HCT116 (cell line): Measurements from ENCODE around the gene CCDC3.

Experiments
- JUND ChIP-seq: IDR thresholded peaks from 2 replicates; pipeline ENCODE4 v1.6.1; 2012
- TF ChIP-seq, protein P1 (sequence below), 3 experiments: fragments of 200-600 bp in 1 of 3; sonication (generic) in 1 of 3; IDR thresholded peaks in 2 of 3; conservative IDR thresholded peaks in 1 of 3; 2 replicates each; pipeline ENCODE4 v1.5.1; 2012 to 2017; ENCODE audit warnings: low read depth in 2 of 3, low read length in 2 of 3, antibody characterized with exemption in 1 of 3, borderline replicate concordance in 1 of 3, control low read depth in 1 of 3, mild to moderate bottlenecking in 1 of 3, mixed read lengths in 1 of 3, mixed run types in 1 of 3, moderate library complexity in 1 of 3; ENCODE audit not compliant: insufficient read depth in 1 of 3
- TF ChIP-seq, protein P2 (sequence below): IDR thresholded peaks from 2 replicates; pipeline ENCODE4 v1.6.1; 2012; ENCODE audit warnings: low read depth

DNA sequence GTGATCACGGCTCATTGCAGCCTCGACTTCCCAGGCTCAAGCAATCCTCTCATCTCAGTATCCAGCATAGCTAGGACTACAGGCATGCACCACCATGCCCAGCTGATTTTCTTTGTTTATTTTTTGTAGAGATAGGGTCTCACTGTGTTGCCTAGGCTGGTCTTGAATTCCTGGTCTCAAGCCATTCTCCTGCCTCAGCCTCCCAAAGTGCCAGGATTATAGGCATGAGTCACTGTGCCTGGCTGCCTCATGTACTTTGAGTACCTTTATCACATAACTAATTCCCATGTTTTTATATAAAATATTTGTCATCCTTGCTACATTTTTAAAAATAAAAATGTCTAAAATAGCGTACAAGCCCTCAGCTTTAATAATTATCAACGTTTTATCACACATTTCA, 35.3 kb upstream of the CCDC3 start:
- TF ChIP-seq, protein P1, sequence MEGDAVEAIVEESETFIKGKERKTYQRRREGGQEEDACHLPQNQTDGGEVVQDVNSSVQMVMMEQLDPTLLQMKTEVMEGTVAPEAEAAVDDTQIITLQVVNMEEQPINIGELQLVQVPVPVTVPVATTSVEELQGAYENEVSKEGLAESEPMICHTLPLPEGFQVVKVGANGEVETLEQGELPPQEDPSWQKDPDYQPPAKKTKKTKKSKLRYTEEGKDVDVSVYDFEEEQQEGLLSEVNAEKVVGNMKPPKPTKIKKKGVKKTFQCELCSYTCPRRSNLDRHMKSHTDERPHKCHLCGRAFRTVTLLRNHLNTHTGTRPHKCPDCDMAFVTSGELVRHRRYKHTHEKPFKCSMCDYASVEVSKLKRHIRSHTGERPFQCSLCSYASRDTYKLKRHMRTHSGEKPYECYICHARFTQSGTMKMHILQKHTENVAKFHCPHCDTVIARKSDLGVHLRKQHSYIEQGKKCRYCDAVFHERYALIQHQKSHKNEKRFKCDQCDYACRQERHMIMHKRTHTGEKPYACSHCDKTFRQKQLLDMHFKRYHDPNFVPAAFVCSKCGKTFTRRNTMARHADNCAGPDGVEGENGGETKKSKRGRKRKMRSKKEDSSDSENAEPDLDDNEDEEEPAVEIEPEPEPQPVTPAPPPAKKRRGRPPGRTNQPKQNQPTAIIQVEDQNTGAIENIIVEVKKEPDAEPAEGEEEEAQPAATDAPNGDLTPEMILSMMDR (IDR thresholded peaks at IDR 0.05 in 2 of 3, conservative IDR thresholded peaks at IDR 0.05 in 1 of 3; ENCODE audit: borderline replicate concordance in 1 of 3, insufficient read depth in 1 of 3, low read depth in 2 of 3, low read length in 2 of 3) = no peak
- no peak for TF ChIP-seq JUND
- TF ChIP-seq, protein P2, sequence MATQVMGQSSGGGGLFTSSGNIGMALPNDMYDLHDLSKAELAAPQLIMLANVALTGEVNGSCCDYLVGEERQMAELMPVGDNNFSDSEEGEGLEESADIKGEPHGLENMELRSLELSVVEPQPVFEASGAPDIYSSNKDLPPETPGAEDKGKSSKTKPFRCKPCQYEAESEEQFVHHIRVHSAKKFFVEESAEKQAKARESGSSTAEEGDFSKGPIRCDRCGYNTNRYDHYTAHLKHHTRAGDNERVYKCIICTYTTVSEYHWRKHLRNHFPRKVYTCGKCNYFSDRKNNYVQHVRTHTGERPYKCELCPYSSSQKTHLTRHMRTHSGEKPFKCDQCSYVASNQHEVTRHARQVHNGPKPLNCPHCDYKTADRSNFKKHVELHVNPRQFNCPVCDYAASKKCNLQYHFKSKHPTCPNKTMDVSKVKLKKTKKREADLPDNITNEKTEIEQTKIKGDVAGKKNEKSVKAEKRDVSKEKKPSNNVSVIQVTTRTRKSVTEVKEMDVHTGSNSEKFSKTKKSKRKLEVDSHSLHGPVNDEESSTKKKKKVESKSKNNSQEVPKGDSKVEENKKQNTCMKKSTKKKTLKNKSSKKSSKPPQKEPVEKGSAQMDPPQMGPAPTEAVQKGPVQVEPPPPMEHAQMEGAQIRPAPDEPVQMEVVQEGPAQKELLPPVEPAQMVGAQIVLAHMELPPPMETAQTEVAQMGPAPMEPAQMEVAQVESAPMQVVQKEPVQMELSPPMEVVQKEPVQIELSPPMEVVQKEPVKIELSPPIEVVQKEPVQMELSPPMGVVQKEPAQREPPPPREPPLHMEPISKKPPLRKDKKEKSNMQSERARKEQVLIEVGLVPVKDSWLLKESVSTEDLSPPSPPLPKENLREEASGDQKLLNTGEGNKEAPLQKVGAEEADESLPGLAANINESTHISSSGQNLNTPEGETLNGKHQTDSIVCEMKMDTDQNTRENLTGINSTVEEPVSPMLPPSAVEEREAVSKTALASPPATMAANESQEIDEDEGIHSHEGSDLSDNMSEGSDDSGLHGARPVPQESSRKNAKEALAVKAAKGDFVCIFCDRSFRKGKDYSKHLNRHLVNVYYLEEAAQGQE = no peak
